Brain microvascular endothelial cell (primary cell): ENCODE measurements around the gene NDUFA11.

Source experiments
- DNase-seq: peaks from one replicate; pipeline ENCODE4 v3.0.0-alpha.2; 2020
- H3K27ac ChIP-seq: fragments of 250-450 bp; sonication (Bioruptor Pico); 2 replicates; pipeline ENCODE4 v1.5.1; 2020; ENCODE audit warnings: mild to moderate bottlenecking, moderate library complexity
- H3K27me3 ChIP-seq: fragments of 250-450 bp; sonication (Bioruptor Pico); replicated peaks from 2 replicates; pipeline ENCODE4 v1.5.1; 2020; ENCODE audit warnings: mild to moderate bottlenecking
- H3K36me3 ChIP-seq: fragments of 250-450 bp; sonication (Bioruptor Pico); replicated peaks from 2 replicates; pipeline ENCODE4 v1.5.1; 2020; ENCODE audit warnings: mild to moderate bottlenecking
- H3K4me3 ChIP-seq: 2 replicates; pipeline ENCODE4 v1.5.1; 2011; ENCODE audit warnings: low read depth, mild to moderate bottlenecking, control low read depth, low read length, moderate library complexity
- in situ Hi-C: cut with HindIII; loops from 2 replicates; pipeline ENCODE4 v1.10.0; 2017; ENCODE audit warnings: low sequenced_read_pairs, low pct_ligation_motif_present
- TF ChIP-seq, protein P1 (sequence below): IDR thresholded peaks from 2 replicates; pipeline ENCODE4 v1.5.1; 2011; ENCODE audit warnings: low read depth, mild to moderate bottlenecking, moderate library complexity, low read length, control low read depth, inconsistent platforms; ENCODE audit errors: missing control alignments

The NDUFA11 gene

DNA sequence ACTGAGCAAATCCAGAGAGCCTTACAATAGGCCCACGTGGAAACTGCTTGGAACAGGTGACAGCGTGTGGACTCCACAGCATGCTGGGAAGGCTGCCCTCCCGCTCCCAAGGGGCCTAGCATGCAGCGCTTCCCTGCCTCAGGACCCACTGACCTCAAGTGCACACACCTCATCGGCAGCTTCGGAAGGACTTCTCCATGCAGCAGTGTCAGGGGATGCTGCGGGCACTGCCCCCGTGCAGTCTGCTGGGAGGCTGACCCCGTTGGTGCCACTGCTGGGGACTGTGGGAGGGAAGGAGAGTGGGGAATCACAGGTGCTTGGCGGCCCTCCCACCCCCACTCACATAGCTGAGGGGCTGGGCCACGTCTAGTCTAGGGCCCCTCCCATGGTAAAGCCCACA, 27.7 kb upstream of the NDUFA11 start:
- Histone ChIP-seq H3K27ac (no peak overlapping the region), H3K36me3 (peaks cover 55% of the 10 kb centered on the region), H3K27me3 (no peaks in the 10 kb centered on the region), H3K4me3 (no peak overlapping the region)
- DNase-seq = no peak
- TF ChIP-seq, protein P1, sequence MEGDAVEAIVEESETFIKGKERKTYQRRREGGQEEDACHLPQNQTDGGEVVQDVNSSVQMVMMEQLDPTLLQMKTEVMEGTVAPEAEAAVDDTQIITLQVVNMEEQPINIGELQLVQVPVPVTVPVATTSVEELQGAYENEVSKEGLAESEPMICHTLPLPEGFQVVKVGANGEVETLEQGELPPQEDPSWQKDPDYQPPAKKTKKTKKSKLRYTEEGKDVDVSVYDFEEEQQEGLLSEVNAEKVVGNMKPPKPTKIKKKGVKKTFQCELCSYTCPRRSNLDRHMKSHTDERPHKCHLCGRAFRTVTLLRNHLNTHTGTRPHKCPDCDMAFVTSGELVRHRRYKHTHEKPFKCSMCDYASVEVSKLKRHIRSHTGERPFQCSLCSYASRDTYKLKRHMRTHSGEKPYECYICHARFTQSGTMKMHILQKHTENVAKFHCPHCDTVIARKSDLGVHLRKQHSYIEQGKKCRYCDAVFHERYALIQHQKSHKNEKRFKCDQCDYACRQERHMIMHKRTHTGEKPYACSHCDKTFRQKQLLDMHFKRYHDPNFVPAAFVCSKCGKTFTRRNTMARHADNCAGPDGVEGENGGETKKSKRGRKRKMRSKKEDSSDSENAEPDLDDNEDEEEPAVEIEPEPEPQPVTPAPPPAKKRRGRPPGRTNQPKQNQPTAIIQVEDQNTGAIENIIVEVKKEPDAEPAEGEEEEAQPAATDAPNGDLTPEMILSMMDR = no peak
- in situ Hi-C loops = no loop called here

DNA sequence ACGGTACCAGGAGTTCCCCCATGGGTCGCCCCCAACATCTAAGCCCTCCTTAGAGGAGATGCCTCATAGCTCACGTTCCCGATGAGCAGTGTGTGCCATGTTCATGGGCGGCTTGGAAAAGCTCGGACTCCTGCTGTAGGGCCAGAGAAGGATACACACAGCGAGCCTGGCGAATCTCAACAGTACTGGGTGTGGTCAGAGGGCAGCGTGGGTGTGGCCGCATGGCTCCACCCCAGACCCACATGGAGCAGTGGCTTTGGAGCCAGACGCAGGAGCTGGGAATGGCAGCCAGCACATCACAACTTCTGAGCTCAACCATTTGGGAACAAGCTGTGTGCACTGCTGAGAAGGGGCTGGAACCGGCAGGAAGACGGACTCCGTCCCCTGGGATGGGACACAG, 26.0 kb upstream of the NDUFA11 start:
- peaks cover 71% of the 10 kb centered on the region for H3K36me3 ChIP-seq
- no peak overlapping the region for H3K4me3 ChIP-seq
- H3K27me3 ChIP-seq = no peaks in the 10 kb centered on the region
- no peak for DNase-seq
- TF ChIP-seq, protein P1 = no peak
- in situ Hi-C loops = no loop called here
- H3K27ac ChIP-seq = no peak overlapping the region

- TF ChIP-seq, protein P1 = no peak
- in situ Hi-C loops = no loop called here
- H3K27me3 ChIP-seq = no peaks in the 10 kb centered on the region
- DNase-seq = no peak
- H3K36me3 ChIP-seq = peaks cover 76% of the 10 kb centered on the region
- H3K4me3 ChIP-seq = no peak overlapping the region
- no peak overlapping the region for H3K27ac ChIP-seq
Measured at GRCh38 chr19:5929179-5929578, 25.6 kb upstream of the NDUFA11 start.

DNA sequence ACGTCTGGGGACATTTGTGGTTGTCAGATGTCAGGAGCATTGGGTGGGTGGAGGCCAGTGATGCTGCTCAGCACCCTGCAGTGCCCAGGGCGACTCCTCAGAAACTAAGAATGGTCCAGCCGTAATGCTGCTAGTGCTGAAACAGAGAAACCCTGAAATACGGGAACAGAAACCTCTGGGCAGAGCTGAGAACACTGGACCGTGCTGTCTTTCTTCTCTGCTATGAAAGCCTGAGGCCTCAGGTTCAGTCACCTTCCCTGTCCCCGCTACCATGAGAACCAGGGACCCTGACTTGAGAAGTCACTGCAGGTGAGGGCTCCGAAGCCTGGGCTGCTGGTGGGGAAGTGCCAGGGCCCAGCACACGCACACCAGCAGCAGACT, 23.8 kb upstream of the NDUFA11 start:
- DNase-seq = no peak
- TF ChIP-seq, protein P1 = no peak
- Histone ChIP-seq H3K36me3 (peaks cover 82% of the 10 kb centered on the region), H3K27me3 (no peaks in the 10 kb centered on the region), H3K27ac (no peak overlapping the region), H3K4me3 (no peak overlapping the region)
- in situ Hi-C loops = no loop called here

- peaks cover 86% of the 10 kb centered on the region for H3K36me3 ChIP-seq
- no peak overlapping the region for H3K27ac ChIP-seq
- in situ Hi-C loops = no loop called here
- H3K27me3 ChIP-seq = no peaks in the 10 kb centered on the region
- TF ChIP-seq, protein P1 = no peak
- DNase-seq = peak; percentile 20
- H3K4me3 ChIP-seq = no peak overlapping the region
Measured at GRCh38 chr19:5926641-5927440, 23.3 kb upstream of the NDUFA11 start.
